Prostate gland (tissue), 1 donor: ENCODE measurements around the gene KCNH2.

Source experiments
- POLR2A ChIP-seq: fragments of 450-650 bp; IDR thresholded peaks from one replicate; pipeline ENCODE4 v1.6.1; 2016; ENCODE audit warnings: antibody characterized with exemption, mild to moderate bottlenecking
- POLR2AphosphoS5 ChIP-seq: sonication (generic); formaldehyde crosslinking; IDR thresholded peaks from one replicate; pipeline ENCODE4 v1.6.1; 2017; ENCODE audit warnings: antibody characterized with exemption

DNA sequence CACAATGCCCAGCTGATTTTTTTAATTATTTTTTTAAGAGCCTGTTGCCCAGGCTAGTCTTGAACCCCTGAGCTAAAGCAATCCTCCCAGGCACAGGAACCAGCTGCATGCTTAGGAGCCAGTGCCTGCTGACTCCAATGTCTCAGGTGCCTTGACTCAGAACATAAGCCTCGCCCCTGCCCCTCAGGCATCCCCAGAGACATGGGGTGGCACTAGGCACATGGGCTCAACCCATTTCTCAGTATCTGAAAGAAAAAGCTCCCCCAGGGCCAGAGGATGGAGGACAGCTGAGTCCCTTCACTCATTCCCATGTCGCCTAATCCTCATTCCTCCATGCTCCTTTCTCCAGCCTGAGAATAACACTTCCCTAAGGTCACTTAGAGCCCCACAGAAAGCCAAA, 39.1 kb downstream of the KCNH2 start:
- TF ChIP-seq POLR2AphosphoS5 = no peak
- TF ChIP-seq POLR2A = no peak
